ENCODE results near the gene XRRA1.

XRRA1 gene

GRCh38 chr11:74877132-74877531, 71.8 kb downstream of the XRRA1 start:
- Histone ChIP-seq H3K4me3 (ENCODE audit: low read depth, low read length) (no peak overlapping the region), H3K27ac (no peak overlapping the region), H3K9me3 (ENCODE audit: severe bottlenecking) (peaks cover 6% of the 10 kb centered on the region), H3K27me3 (ENCODE audit: insufficient read depth, low read depth, severe bottlenecking) (no peaks in the 10 kb centered on the region), H3K36me3 (no peaks in the 10 kb centered on the region; the same call in 1 of the 2 replicates)
- no peak for DNase-seq
- TF ChIP-seq, protein P1, sequence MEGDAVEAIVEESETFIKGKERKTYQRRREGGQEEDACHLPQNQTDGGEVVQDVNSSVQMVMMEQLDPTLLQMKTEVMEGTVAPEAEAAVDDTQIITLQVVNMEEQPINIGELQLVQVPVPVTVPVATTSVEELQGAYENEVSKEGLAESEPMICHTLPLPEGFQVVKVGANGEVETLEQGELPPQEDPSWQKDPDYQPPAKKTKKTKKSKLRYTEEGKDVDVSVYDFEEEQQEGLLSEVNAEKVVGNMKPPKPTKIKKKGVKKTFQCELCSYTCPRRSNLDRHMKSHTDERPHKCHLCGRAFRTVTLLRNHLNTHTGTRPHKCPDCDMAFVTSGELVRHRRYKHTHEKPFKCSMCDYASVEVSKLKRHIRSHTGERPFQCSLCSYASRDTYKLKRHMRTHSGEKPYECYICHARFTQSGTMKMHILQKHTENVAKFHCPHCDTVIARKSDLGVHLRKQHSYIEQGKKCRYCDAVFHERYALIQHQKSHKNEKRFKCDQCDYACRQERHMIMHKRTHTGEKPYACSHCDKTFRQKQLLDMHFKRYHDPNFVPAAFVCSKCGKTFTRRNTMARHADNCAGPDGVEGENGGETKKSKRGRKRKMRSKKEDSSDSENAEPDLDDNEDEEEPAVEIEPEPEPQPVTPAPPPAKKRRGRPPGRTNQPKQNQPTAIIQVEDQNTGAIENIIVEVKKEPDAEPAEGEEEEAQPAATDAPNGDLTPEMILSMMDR (IDR thresholded peaks at IDR 0.05; ENCODE audit: low read depth, low read length), result peak; percentile 29; the same call in 1 of the 2 replicates

- no peak overlapping the region for H3K4me3 ChIP-seq (ENCODE audit: low read depth, low read length)
- H3K27me3 ChIP-seq (ENCODE audit: insufficient read depth, low read depth, severe bottlenecking), result no peaks in the 10 kb centered on the region
- no peak for DNase-seq
- peaks cover 25% of the 10 kb centered on the region for H3K9me3 ChIP-seq (ENCODE audit: severe bottlenecking)
- TF ChIP-seq, protein P1 (IDR thresholded peaks at IDR 0.05; ENCODE audit: low read depth, low read length), result no peak
- H3K27ac ChIP-seq, result no peak overlapping the region
- H3K36me3 ChIP-seq, result peaks cover 8% of the 10 kb centered on the region
These were observed 77.9 kb downstream of the XRRA1 start for GRCh38 chr11:74871037-74871436.

DNA sequence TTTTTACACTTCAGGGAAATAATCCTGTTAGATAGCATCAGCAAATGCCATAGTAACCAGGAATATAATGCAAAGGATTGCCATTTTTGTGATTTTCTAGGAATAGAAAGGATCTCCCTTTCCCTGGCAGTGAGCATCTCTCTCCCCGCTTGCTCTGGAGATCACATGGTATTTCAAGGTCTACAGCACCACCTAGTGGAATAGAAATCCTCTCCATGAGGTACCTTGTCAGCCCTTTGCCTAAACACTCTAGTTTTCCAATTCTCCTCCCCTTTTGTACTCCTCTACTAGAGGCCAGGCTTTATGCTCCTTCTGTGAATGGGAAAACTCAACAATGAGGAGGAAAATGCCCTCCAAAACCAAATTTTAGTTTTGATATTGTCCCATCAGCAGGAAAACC, 78.4 kb downstream of the XRRA1 start:
- no peaks in the 10 kb centered on the region for H3K27me3 ChIP-seq (ENCODE audit: insufficient read depth, low read depth, severe bottlenecking)
- H3K4me3 ChIP-seq (ENCODE audit: low read depth, low read length), result no peak overlapping the region
- peak; percentile 22 for DNase-seq
- no peak overlapping the region for H3K27ac ChIP-seq
- TF ChIP-seq, protein P1 (IDR thresholded peaks at IDR 0.05; ENCODE audit: low read depth, low read length), result peak; percentile 56; the same call in 1 of the 2 replicates
- H3K36me3 ChIP-seq, result peaks cover 13% of the 10 kb centered on the region
- peaks cover 25% of the 10 kb centered on the region for H3K9me3 ChIP-seq (ENCODE audit: severe bottlenecking)

DNA sequence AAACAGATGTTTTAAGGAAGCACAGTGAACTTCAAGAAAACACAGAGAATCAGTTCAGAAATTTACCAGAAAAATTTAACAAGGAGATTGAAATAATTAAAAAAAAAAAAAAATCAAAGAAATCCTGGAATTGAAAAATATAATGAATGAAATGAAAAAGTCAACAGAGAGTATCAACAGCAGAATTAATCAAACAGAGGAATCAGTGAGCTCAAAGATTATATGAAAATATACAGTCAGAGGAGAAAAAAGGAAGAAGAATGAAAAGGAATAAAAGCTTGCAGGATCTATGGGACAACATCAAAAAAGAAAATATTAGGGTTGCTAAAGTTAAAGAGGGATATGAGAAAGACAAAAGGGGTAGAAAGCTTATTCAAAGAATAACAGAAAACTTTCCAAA, 82.3 kb downstream of the XRRA1 start:
- H3K27ac ChIP-seq, result no peak overlapping the region
- peaks cover 20% of the 10 kb centered on the region for H3K9me3 ChIP-seq (ENCODE audit: severe bottlenecking)
- no peak overlapping the region for H3K4me3 ChIP-seq (ENCODE audit: low read depth, low read length)
- DNase-seq, result no peak
- H3K36me3 ChIP-seq, result peaks cover 25% of the 10 kb centered on the region
- TF ChIP-seq, protein P1 (IDR thresholded peaks at IDR 0.05; ENCODE audit: low read depth, low read length), result no peak
- no peaks in the 10 kb centered on the region for H3K27me3 ChIP-seq (ENCODE audit: insufficient read depth, low read depth, severe bottlenecking)

- DNase-seq, result no peak
- Histone ChIP-seq H3K4me3 (ENCODE audit: low read depth, low read length) (no peak overlapping the region), H3K36me3 (peaks cover 46% of the 10 kb centered on the region), H3K27ac (no peak overlapping the region), H3K27me3 (ENCODE audit: insufficient read depth, low read depth, severe bottlenecking) (no peaks in the 10 kb centered on the region), H3K9me3 (ENCODE audit: severe bottlenecking) (peaks cover 17% of the 10 kb centered on the region)
- TF ChIP-seq, protein P1 (IDR thresholded peaks at IDR 0.05; ENCODE audit: low read depth, low read length), result no peak
These were observed 85.5 kb downstream of the XRRA1 start for GRCh38 chr11:74863410-74863809.

DNA sequence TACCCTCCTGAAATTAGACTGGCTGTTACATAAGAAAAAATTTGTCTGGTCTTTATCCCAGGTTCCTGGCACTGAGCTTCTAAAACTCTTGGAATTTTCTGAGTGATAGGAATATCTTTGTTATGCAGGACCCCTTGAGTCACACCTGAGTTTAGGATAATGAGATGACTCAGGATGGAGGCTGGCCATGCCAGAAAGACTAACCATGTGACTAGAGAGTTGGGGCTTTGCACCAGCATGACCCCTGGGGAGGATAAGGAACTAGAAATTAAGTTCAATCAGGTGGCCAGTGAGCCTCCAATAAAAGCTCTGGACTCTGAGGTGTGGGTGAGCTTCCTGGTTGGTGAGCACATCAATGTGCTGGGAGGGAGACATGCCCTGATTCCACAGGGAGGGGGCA, 88.1 kb downstream of the XRRA1 start:
- no peak for DNase-seq
- H3K36me3 ChIP-seq, result peaks cover 36% of the 10 kb centered on the region
- H3K4me3 ChIP-seq (ENCODE audit: low read depth, low read length), result no peak overlapping the region

More for the DNA sequence above, 88.1 kb downstream of the XRRA1 start:
- Histone ChIP-seq H3K27ac (no peak overlapping the region), H3K9me3 (ENCODE audit: severe bottlenecking) (no peaks in the 10 kb centered on the region), H3K27me3 (ENCODE audit: insufficient read depth, low read depth, severe bottlenecking) (no peaks in the 10 kb centered on the region)
- TF ChIP-seq, protein P1 (IDR thresholded peaks at IDR 0.05; ENCODE audit: low read depth, low read length), result no peak
